K562 (cell line): ENCODE results near the gene MTA1.

Experiments
- CTCF ChIP-seq, 3 experiments: IDR thresholded peaks in 2 of 3; conservative IDR thresholded peaks in 1 of 3; 2 replicates each; pipeline ENCODE4 v1.5.1; 2011 to 2012; ENCODE audit warnings: low read length in 3 of 3, mild to moderate bottlenecking in 3 of 3, control low read depth in 2 of 3, improper control_type of control experiment in 1 of 3, inconsistent platforms in 1 of 3, low read depth in 1 of 3, mixed read lengths in 1 of 3, moderate library complexity in 1 of 3; ENCODE audit not compliant: insufficient read depth in 2 of 3
- EZH2 ChIP-seq: IDR thresholded peaks from 2 replicates; pipeline ENCODE4 v1.6.1; 2012; ENCODE audit warnings: low read depth, mild to moderate bottlenecking, inconsistent platforms, low read length, borderline replicate concordance
- JUN ChIP-seq, 2 experiments: sonication (generic) in 1 of 2; formaldehyde crosslinking in 1 of 2; IDR thresholded peaks; 2 replicates each; pipeline versions ENCODE4 v1.6.1 to v1.8.0; 2012 to 2022; ENCODE audit warnings: borderline replicate concordance in 2 of 2, mild to moderate bottlenecking in 2 of 2, improper control_type of control experiment in 1 of 2, low read depth in 1 of 2, low read length in 1 of 2, missing genetic modification reagents in 1 of 2
- MAFK ChIP-seq: IDR thresholded peaks from 2 replicates; pipeline ENCODE4 v1.6.1; 2011; ENCODE audit warnings: low read length, improper control_type of control experiment
- POLR2AphosphoS5 ChIP-seq: IDR thresholded peaks from 2 replicates; pipeline ENCODE4 v1.6.1; 2011; ENCODE audit warnings: mild to moderate bottlenecking, low read depth, low read length, moderate library complexity; ENCODE audit not compliant: control insufficient read depth, insufficient read depth
- POLR2B ChIP-seq: fragments of 450-650 bp; IDR thresholded peaks from 2 replicates; pipeline ENCODE4 v1.6.1; 2018; ENCODE audit warnings: low read depth; ENCODE audit not compliant: partially characterized antibody
- RAD21 ChIP-seq, 2 experiments: fragments of 250-450 bp in 1 of 2; fragments of 450-650 bp in 1 of 2; sonication (Bioruptor Pico) in 1 of 2; formaldehyde crosslinking in 1 of 2; IDR thresholded peaks in 1 of 2; conservative IDR thresholded peaks in 1 of 2; 2 replicates each; pipeline versions ENCODE4 v1.4.0 to v1.8.0; 2020 to 2022; ENCODE audit warnings: mild to moderate bottlenecking in 2 of 2, moderate library complexity in 1 of 2
- RBBP5 ChIP-seq: fragments of 200-600 bp; sonication (generic); IDR thresholded peaks from 2 replicates; pipeline ENCODE4 v1.6.1; 2012; ENCODE audit warnings: borderline replicate concordance, mild to moderate bottlenecking, low read length, control low read depth, inconsistent platforms; ENCODE audit not compliant: insufficient read depth, poor library complexity, severe bottlenecking
- ZNF140 ChIP-seq: fragments of 250-450 bp; sonication (Bioruptor Pico); IDR thresholded peaks from 2 replicates; pipeline ENCODE4 v1.8.0; 2021; ENCODE audit warnings: moderate library complexity, mild to moderate bottlenecking, inconsistent platforms

- TF ChIP-seq POLR2AphosphoS5 (no peak), CTCF (IDR thresholded peaks at IDR 0.05 in 2 of 3, conservative IDR thresholded peaks at IDR 0.05 in 1 of 3; ENCODE audit: insufficient read depth in 2 of 3, low read depth in 1 of 3, low read length in 3 of 3) (no peak), EZH2 (no peak), RBBP5 (no peak), ZNF140 (no peak), JUN (IDR thresholded peaks at IDR 0.05; ENCODE audit: borderline replicate concordance, low read depth, low read length) (no peak), JUN (CRISPR knock-in tag; IDR thresholded peaks at IDR 0.05; ENCODE audit: borderline replicate concordance) (no peak), POLR2B (no peak), MAFK (no peak), RAD21 (CRISPR knock-in tag; conservative IDR thresholded peaks at IDR 0.05 in 1 of 2, IDR thresholded peaks at IDR 0.05 in 1 of 2) (no peak)
These were observed 74.9 kb downstream of the MTA1 start for GRCh38 chr14:105494606-105494929.
